Bone marrow (tissue), 2 donors: Measurements from ENCODE around the gene SLC35G4.
"Not testable (repeated sequence)": the region's sequence is repeated elsewhere in the genome, so short reads cannot be mapped to it uniquely, and the experiment has no call there.

Source experiments
- DNase-seq, 2 donors: peaks; one replicate each; lab custom pipeline; 2025; lab: John Stamatoyannopoulos, UW

Gene SLC35G4

DNA sequence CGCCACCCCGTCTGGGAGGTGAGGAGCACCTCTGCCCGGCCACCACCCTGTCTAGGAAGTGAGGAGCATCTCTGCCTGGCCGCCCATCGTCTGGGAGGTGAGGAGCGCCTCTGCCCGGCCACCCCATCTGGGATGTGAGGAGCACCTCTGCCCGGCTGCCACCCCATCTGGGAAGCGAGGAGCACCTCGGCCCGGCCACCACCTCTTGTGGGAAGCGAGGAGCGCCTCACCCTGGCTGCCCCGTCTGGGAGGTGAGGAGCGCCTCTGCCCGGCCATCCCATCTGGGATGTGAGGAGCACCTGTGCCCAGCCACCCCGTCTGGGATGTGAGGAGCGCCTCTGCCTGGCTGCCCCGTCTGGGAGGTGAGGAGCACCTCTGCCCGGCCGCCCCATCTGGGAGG is 4.6 kb downstream of the SLC35G4 start:
- not testable (repeated sequence) for DNase-seq

DNA sequence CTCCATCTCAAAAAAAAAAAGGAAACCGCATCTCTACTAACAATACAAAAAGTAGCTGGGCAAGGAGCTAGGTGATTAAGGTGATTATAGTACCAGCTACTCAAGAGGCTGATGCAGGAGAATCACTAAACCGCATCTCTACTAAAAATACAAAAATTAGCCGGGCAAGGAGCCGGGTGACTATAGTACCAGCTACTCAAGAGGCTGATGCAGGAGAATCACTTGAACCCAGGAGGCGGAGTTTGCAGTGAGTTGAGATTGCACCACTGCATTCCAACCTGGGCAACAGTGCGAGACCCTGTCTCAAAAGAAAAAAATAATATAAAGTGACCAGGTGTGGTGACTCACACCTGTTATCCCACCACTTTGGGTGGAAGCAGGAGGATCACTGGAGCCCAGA is 5.6 kb downstream of the SLC35G4 start:
- DNase-seq: not testable (repeated sequence)

DNA sequence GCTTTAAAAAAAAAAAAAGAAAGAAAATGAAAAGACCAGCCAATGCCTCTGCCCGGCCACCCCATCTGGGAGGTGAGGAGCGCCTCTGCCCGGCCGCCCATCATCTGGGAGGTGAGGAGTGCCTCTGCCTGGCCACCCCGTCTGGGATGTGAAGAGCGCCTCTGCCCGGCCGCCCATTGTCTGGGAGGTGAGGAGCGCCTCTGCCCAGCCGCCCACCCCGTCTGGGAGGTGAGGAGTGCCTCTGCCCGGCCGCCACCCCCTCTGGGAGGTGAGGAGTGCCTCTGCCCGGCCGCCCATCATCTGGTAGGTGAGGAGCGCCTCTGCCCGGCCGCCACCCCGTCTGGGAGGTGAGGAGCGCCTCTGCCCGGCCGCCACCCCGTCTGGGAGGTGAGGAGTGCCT is 37.9 kb downstream of the SLC35G4 start:
- DNase-seq: not testable (repeated sequence)

DNA sequence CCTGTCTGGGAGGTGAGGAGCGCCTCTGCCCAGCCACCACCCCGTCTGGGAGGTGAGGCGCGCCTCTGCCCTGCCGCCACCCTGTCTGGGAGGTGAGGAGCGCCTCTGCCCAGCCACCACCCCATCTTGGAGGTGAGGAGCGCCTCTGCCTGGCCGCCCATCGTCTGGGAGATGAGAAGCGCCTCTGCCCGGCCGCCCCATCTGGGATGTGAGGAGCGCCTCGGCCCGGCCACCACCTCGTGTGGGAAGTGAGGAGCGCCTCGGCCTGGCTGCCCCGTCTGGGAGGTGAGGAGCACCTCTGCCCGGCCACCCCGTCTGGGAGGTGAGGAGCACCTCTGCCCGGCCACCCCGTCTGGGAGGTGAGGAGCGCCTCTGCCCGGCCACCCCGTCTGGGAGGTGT is 38.4 kb downstream of the SLC35G4 start:
- not testable (repeated sequence) for DNase-seq

DNA sequence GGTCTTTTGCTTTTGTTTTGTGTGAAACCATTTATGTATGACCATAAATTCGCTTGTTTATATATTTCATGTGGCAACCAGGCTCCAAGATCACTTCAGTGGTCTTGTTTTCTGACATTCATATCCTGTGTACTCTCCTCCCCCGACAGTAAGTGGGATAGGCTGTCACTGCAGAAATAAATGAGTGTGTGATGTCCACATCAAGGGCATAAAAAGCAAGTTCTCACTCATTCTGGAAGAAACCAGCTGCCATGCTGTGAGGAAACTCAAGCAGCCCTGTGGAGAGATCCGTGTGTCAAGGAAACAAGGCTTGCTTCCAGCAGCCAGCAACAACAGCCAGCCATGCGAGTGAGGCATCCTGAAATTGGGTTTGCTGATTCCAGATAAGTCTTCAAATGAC is 40.4 kb downstream of the SLC35G4 start:
- no peak for DNase-seq

DNA sequence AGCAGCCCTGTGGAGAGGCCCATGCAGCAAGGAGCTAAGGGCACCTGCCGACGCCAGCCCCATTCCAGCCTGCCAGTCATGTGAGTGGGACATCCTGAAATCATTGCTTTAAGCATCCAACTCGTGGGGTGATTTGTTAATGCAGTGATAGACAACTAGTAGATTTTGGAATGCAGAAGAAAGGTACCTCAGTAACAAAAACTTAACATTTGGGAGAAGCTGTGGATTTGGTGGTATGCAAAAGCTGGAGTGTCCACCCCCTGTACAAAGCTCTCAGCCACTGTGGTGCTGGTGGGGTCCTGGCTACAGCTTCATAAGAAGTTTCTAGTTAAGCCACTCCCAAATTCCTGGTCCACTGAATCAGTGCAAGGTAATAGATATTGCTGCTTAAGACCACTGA is 42.5 kb downstream of the SLC35G4 start:
- no peak for DNase-seq

DNA sequence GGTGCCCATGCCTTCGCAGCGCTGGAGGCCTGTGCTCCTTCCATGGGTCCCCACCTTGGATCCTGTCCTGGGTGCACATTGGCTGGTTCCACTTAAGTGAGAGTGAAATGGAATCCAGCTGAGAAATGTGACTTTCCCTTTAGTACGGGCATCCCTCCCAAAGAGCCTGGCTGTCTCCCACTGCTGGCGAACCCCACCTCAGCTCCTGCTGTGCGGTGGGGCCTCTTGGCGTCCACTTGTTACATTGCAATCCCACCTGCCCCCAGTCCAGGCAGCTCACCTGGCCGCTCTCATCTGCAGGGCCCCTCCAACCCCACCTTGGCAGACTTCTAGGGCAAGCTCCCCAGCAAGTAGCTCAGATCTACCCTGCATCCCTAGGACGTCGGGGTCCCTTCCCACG is 44.1 kb downstream of the SLC35G4 start:
- DNase-seq: no peak

DNA sequence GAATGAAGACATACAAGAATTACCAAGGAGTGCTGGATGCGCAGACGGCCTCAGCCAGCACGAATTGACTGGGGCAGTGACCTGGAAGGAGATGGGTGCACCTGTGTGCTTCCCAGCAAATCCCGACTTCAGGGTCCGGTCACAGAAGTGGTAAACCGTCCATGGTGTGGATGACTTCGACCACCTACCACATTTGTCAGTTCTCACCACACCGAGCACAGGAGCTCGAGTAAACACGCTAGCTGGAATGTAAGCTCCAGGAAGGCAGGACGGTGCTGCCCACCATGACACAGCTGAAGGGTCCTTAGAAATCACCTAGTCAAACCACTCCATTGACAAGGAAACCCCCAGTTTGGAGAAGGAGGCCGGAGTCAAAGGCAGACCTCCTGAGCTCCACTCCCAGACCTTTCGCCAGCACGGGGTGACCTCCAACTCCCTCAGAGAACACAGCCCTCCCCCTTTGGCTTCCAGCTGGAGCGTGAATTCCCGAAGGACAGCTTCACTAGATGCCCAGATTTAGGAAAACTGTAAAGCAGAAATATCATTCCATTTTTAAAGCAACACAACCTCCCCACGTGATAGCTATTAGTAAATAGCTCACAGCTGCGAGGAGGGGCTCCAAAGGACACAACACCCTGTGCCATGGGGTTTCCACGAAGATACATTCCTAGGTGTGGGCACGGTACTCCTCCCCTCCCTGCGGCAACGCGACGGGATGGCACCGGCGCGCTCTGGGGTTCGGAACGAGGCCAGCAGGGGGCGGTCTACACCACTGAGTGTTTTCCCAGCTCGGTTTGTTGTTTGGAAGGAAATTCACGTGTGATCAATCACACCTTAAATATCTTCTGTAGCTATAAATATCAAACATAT is 45.6 kb downstream of the SLC35G4 start:
- DNase-seq: no peak

DNA sequence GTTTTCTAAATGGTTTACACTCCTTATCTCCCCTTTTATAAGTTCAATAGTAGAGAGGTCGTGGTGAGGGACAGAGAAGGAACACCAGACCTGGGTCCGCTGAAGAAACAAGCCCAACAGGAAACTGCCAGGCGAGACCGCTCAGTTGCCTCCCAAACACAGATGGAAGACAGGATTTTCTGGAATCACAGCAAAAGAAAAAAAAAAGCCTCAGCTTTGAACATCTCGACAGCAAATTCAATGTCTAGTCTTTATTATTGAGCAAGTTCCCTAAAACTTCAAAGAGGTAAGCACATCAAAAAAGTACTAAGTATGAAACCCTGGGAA is 46.2 kb downstream of the SLC35G4 start:
- DNase-seq: no peak

DNA sequence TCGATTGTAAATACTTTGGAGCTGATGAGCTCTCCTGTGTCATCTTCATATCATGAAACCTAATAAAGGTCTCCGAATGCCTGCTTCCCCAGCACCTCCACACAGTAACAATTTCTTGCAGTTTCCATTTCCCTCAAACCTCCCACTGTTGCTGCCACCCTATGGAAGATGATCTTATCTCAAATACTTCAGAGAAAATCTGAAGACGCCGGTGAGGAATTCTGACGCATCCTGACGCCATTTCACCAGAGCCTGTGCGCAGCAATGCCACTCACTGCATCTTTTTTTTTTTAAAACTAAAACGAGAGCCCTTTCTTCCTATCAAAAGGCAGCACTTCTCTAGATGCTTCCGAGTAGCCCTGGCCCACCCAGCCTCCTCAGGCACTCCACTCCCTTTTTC is 47.8 kb downstream of the SLC35G4 start:
- no peak for DNase-seq

DNA sequence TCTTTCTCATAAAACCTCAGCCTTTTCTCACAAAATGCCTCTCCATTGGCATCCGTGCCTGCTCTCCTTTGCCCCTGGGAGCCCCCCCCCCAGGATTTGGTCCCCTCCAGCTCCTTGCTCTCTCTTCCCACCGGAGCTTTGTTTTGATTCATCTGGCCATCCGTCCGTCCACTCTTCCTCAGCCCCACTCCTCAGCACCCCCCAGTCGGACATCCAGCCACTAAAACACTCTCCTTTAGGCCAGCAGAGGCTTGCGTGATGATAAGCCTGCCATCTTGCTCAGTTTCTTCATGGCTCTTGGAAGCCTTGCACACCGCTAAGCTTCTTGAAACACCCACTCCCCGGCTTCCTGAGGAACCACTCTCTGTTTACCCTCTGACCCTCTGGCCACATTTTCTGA is 48.2 kb downstream of the SLC35G4 start:
- no peak for DNase-seq

DNA sequence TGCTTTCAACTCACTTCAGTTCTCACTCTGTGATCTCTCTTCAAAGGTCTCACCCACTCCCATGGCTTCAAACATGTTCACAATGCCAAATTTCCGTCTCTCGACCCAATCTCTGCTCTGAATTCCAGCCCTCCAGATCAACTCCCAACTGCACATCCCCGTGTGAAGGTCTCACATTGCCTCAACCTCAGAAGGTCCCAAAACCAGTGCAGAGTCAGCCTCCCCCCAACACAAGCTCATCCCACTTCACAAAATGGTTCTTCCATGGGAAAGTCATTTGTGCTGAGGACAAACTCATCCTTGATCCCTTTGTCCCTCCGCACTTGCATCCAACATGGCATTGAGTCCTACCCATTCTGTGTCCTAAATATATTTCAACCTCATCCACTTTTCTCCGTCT is 48.6 kb downstream of the SLC35G4 start:
- DNase-seq: no peak

DNA sequence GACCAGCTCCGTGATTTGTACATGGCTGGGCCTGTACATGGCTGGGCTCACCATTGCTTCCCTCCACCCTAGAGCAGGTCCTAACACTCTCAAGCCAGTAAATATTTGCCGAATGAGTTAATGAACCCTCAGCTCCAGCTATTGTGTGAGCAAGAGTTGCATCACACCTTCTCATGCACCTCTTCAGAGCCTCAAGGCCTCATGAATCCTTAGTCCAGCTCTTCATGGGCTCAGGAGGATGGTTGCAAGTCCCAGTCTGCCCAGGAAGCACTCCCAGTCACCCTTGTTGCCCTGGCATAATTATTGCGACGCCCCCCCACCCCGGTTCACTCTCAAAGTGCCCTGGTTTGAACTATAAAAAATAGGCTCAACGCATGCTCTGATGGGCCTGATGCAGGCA is 49.6 kb downstream of the SLC35G4 start:
- DNase-seq: no peak
